Measurements from ENCODE around the gene MARVELD1. TPM values are rescaled to one million over a fixed set of nuclear protein-coding genes. Genes with fewer than 3 reads are reported as not detected.
"Not testable (repeated sequence)": the region's sequence is repeated elsewhere in the genome, so short reads cannot be mapped to it uniquely, and the experiment has no call there.

The MARVELD1 gene
- total RNA-seq, 4 donors from 2014 or later = 3.5 to 10.3 (median 7.1) TPM

DNA sequence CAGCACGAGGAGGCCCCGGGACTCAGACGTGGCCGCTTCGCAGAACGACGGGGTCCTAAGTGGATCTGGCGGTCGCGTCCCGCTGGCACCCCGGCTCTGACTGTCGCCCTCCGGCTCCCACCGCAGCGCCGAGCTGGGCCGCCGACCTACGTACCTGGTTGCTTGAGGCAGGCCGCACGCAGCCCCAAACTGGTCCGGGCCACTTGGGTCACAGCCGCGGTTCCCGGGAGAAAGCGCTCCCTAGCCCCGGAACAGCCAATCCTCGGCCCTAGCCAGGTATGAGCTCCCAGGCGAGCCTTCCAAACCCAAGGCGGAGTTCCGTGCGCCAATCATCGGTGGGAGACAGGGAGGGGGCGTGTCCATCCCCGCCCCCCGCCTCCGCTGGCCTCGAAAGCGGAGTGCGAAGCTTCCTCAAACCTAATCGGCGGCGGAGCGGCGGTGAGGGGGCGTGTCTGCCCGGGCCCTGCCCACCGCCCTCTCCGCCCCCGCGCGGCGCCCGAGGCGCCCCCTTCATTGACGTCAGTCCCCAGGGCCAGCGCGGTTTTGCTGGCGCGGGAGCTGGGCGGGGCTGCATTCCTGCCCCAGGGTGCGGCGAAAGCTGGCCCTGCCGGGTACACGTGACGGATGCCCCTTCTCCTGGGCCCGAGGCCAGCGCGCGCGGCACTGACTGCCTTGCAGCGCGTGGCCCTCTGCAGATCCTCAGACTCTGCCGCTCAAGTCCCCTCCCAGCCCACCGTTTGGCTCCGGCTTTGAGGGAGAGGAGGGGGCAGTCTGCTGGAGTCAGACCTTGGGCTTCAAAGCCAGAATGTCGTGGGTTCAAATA is 26.4 kb upstream of the MARVELD1 start, which contains the start of gene AVPI1:
Gene AVPI1 (minus strand): TSS at position 280 of the 823 bp plus-strand sequence. CDS start 7,336 bp downstream, outside the sequence.
- H3K4me1 ChIP-seq = peaks cover 0 to 53% (median 5%) of the 10 kb centered on the region in 4 donors
- DNase-seq = peak; percentile 96 to 99 (median 99)
- peak within 1 kb of the TSS; percentile 55 to 92 (median 80) for H3K4me3 ChIP-seq
- peak; percentile 99 to 100 for TF ChIP-seq POLR2A (IDR thresholded peaks at IDR 0.05)
- TF ChIP-seq, protein P1, sequence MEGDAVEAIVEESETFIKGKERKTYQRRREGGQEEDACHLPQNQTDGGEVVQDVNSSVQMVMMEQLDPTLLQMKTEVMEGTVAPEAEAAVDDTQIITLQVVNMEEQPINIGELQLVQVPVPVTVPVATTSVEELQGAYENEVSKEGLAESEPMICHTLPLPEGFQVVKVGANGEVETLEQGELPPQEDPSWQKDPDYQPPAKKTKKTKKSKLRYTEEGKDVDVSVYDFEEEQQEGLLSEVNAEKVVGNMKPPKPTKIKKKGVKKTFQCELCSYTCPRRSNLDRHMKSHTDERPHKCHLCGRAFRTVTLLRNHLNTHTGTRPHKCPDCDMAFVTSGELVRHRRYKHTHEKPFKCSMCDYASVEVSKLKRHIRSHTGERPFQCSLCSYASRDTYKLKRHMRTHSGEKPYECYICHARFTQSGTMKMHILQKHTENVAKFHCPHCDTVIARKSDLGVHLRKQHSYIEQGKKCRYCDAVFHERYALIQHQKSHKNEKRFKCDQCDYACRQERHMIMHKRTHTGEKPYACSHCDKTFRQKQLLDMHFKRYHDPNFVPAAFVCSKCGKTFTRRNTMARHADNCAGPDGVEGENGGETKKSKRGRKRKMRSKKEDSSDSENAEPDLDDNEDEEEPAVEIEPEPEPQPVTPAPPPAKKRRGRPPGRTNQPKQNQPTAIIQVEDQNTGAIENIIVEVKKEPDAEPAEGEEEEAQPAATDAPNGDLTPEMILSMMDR (IDR thresholded peaks at IDR 0.05) = no peak
- H3K27me3 ChIP-seq = no peaks in the 10 kb centered on the region
- H3K27ac ChIP-seq = peak within 1 kb of the TSS; percentile 83 to 97 (median 88)
- no peaks in the 10 kb centered on the region for H3K9me3 ChIP-seq
- no peaks in the 10 kb centered on the region for H3K36me3 ChIP-seq

DNA sequence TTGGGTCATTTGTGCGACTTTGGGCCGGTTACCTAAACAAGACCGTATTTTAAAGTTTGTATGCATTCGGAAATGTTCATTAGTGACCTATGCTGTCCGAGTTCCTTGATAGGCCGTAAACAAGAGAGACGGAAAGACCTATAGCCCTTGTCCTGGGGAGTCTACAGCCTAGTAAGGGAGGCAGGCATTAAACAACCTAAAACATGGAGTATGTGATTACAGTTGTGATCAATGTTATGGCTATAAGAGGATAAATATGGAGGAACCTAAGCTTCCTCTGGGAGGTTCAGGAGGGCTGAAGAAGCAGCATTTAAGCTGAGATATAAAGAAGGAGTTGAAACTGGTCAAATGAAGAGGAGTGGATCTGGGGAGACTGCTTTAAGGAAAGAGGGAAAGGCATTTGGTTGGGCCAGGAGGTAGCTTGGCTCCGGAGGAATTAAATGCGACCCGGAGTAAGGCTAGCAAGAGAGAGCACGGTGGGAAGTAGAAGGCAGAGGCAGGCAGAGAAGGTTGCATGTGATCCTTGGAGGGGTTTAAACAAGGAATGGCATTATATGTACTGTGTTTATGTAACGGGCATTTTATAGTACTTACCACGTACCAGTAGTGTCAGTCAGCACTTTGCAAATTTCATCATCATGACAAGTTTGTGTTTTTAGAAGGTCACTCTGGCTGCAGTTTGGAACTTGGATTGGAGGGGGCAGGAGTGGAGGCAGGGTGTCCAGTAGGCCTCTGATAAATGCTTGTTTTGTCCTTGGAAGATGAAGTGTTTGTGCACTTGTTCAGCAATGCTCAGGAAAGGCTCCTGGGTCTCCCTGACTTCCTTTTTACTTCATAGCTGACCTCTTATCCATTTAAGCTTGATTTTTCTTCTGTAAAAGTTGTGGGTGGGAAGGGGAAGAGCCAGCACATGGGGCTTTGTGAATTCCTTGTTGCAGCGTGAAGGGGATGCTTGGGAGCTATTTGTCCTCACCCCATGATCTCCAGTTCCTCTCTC is 25.4 kb upstream of the MARVELD1 start:
- Histone ChIP-seq H3K36me3 (no peaks in the 10 kb centered on the region), H3K9me3 (no peaks in the 10 kb centered on the region), H3K4me1 (peaks cover 0 to 44% (median 5%) of the 10 kb centered on the region in 4 donors), H3K27me3 (no peaks in the 10 kb centered on the region), H3K27ac (peak overlapping the region; percentile 83 to 97 (median 88)), H3K4me3 (peak overlapping the region; percentile 55 to 92 (median 80))
- TF ChIP-seq, protein P1 (IDR thresholded peaks at IDR 0.05) = no peak
- no peak for TF ChIP-seq POLR2A (IDR thresholded peaks at IDR 0.05)
- DNase-seq = no peak

DNA sequence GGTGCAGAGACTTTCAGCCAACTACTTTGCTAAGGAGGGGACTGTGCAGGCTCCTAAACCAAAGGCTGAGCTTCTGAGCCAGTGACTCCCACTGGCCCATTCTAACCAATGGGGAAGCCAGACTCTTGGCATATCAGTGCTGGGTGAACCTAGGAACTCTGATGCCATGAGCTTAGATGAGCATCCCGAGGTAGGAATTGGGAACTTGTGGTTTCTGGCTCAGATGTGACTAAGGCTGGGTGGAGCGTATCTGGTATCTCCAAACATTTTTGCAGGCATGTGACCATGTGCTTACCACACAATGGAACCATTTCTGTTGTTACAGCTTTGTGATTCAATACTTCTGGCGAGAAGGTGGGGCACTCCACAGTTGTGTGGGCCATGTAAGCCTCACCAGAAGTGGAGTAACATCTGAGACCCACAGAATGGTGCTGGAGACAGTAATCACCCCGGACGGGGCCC is 23.9 kb upstream of the MARVELD1 start:
- no peaks in the 10 kb centered on the region for H3K9me3 ChIP-seq
- H3K27me3 ChIP-seq = no peaks in the 10 kb centered on the region
- DNase-seq = no peak
- H3K4me1 ChIP-seq = peaks cover 0 to 33% (median 5%) of the 10 kb centered on the region in 4 donors
- no peaks in the 10 kb centered on the region for H3K36me3 ChIP-seq
- TF ChIP-seq, protein P1 (IDR thresholded peaks at IDR 0.05) = no peak
- H3K4me3 ChIP-seq = no peak overlapping the region
- H3K27ac ChIP-seq = no peak overlapping the region

DNA sequence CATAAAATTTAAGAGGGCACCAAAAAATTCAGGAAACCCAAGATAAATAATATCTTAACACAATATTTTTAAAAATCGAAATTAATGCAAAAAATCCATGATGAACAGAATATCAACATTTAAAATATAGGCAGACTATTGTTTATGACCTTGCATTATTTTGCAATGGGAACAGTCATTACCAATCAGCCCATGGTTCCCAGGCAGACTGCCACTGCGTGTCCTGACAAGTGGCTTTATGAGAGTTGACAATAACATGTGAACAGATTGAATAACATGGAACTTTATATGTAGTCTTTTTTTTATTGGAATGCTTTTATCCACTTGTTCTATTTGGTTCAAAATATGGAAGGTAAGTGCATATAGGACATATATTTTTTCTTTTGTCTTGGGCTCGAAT is 23.4 kb upstream of the MARVELD1 start:
- no peak overlapping the region for H3K27ac ChIP-seq
- DNase-seq = no peak
- peaks cover 0 to 29% (median 5%) of the 10 kb centered on the region in 4 donors for H3K4me1 ChIP-seq
- no peaks in the 10 kb centered on the region for H3K9me3 ChIP-seq
- TF ChIP-seq, protein P1 (IDR thresholded peaks at IDR 0.05) = no peak
- H3K4me3 ChIP-seq = no peak overlapping the region
- H3K27me3 ChIP-seq = no peaks in the 10 kb centered on the region
- H3K36me3 ChIP-seq = no peaks in the 10 kb centered on the region

DNA sequence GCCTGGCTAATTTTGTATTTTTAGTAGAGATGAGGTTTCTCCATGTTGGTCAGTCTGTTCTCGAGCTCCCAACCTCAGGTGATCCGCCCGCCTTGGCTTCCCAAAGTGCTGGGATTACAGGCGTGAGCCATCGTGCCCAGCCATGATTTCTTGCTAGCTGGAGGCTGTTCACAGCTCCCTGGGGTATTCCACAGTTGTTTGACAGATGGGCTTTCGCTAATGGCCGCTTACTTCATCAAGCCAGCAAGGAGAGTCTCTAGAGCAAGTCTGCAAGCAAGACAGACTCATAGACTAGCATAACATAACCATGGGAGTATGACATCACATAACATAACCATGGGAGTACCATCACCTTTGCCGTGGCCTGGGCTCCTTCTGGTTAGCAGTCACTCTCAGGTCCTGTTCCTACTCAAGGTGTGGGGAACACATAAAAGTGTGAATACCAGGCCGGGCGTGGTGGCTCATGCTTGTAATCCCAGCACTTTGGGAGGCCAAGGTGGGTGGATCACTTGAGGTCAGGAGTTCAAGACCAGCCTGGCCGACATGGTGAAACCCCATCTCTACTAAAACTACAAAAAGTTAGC is 15.4 kb upstream of the MARVELD1 start:
- not testable (repeated sequence) for H3K27me3 ChIP-seq, H3K27ac ChIP-seq, H3K9me3 ChIP-seq, H3K4me1 ChIP-seq, H3K36me3 ChIP-seq, DNase-seq, H3K4me3 ChIP-seq

Measured in Peyer's patch (tissue), 4 donors.